HepG2 (cell line): ENCODE results near the gene ABHD3. TPM values are rescaled to one million over a fixed set of nuclear protein-coding genes. Genes with fewer than 3 reads are reported as not detected.
A peak's percentile ranks its signal among the peaks of the same experiment; 100 is the strongest.

Experiments used
- ATAC-seq: fragments of 200-7000 bp; cut with Tn5 transposase; 3 replicates; pipeline ENCODE4 v1.9.1; 2020; ENCODE audit warnings: mild to moderate bottlenecking, moderate library complexity
- BruUV-seq: library from RNA; stranded (reverse); fragments of 400-500 nt; replicated peaks from 2 replicates; lab custom pipeline; 2021; lab: Mats Ljungman, UMichigan
- CTCF ChIA-PET: fragments of 300-600 bp; formaldehyde crosslinking; extraction: SDS; loops from one replicate; lab custom pipeline; 2021; ENCODE audit warnings: low total read pairs, inconsistent platforms, low intra/inter-chr PET ratio; lab: Yijun Ruan, JAX
- POLR2A ChIA-PET: fragments of 350-600 bp; sonication (Branson Sonifier 250); formaldehyde crosslinking; loops from one replicate; lab custom pipeline; 2020; ENCODE audit warnings: antibody characterized with exemption, inconsistent platforms; lab: Yijun Ruan, JAX
- DNase-seq: peaks from one replicate; pipeline ENCODE4 v3.0.0-alpha.2; 2015; ENCODE audit warnings: low spot score
- FAIRE-seq: peaks from 3 replicates; lab custom pipeline; 2011; peaks lifted over from hg19 to GRCh38; lab: Jason Lieb, UNC
- H2AFZ ChIP-seq: one replicate; pipeline ENCODE4 v1.6.1; 2011; ENCODE audit warnings: low read length, inconsistent platforms
- H3K27ac ChIP-seq: fragments of 300-600 bp; 3 replicates; pipeline ENCODE4 v1.8.0; 2011; ENCODE audit warnings: mixed run types, mild to moderate bottlenecking, mixed read lengths, low read length, inconsistent platforms; ENCODE audit not compliant: insufficient read depth; ENCODE audit errors: extremely low read length
- H3K27me3 ChIP-seq, 2 experiments: fragments of 200-600 bp in 1 of 2; 2 replicates in 1 of 2; 3 replicates in 1 of 2; pipeline versions ENCODE4 v1.6.0 to v1.8.0; 2011; ENCODE audit warnings: low read length in 2 of 2, mild to moderate bottlenecking in 2 of 2, moderate library complexity in 2 of 2, inconsistent platforms in 1 of 2; ENCODE audit not compliant: insufficient read depth in 2 of 2, control insufficient read depth in 1 of 2
- H3K36me3 ChIP-seq, 2 experiments: fragments of 200-600 bp in 1 of 2; replicated peaks in 1 of 2; 2 replicates in 1 of 2; 3 replicates in 1 of 2; pipeline versions ENCODE4 v1.5.1 to v1.8.0; 2011; ENCODE audit warnings: low read length in 2 of 2, inconsistent platforms in 1 of 2; ENCODE audit not compliant: insufficient read depth in 2 of 2, control insufficient read depth in 1 of 2
- H3K4me1 ChIP-seq: 2 replicates; pipeline ENCODE4 v1.5.1; 2012; ENCODE audit warnings: low read length, inconsistent platforms; ENCODE audit not compliant: insufficient read depth
- H3K4me2 ChIP-seq: 2 replicates; pipeline ENCODE4 v1.6.0; 2011; ENCODE audit warnings: low read depth, low read length, inconsistent platforms
- H3K4me3 ChIP-seq, 3 experiments: fragments of 200-600 bp in 1 of 3; sonication (generic), shearing (Covaris generic) in 1 of 3; replicated peaks in 1 of 3; 2 replicates each; pipeline ENCODE4 v1.5.1; 2011 to 2016; ENCODE audit warnings: low read length in 3 of 3, inconsistent platforms in 2 of 3, low read depth in 2 of 3, mild to moderate bottlenecking in 2 of 3, control low read depth in 1 of 3, mixed read lengths in 1 of 3; ENCODE audit not compliant: insufficient read depth in 1 of 3
- H3K79me2 ChIP-seq: one replicate; pipeline ENCODE4 v1.6.1; 2011; ENCODE audit warnings: low read length, inconsistent platforms; ENCODE audit not compliant: insufficient read depth
- H3K9ac ChIP-seq: 2 replicates; pipeline ENCODE4 v1.6.0; 2011; ENCODE audit warnings: mild to moderate bottlenecking, low read depth, low read length, inconsistent platforms; ENCODE audit not compliant: insufficient read depth
- H3K9me3 ChIP-seq: 2 replicates; pipeline ENCODE4 v1.5.1; 2012; ENCODE audit warnings: mild to moderate bottlenecking, low read length
- H4K20me1 ChIP-seq: 2 replicates; pipeline ENCODE4 v1.6.0; 2011; ENCODE audit warnings: inconsistent platforms, mild to moderate bottlenecking, low read length, moderate library complexity; ENCODE audit not compliant: insufficient read depth
- GFI1 ChIP-seq: sonication (generic); formaldehyde crosslinking; IDR thresholded peaks from 2 replicates; pipeline ENCODE4 v1.5.0; 2020; ENCODE audit warnings: missing genetic modification reagents, mild to moderate bottlenecking, borderline replicate concordance
- NFYB ChIP-seq: sonication (generic); formaldehyde crosslinking; IDR thresholded peaks from 2 replicates; pipeline ENCODE4 v1.4.0; 2020; ENCODE audit warnings: missing genetic modification reagents
- NFYC ChIP-seq: IDR thresholded peaks from 2 replicates; pipeline ENCODE4 v1.6.1; 2016; ENCODE audit warnings: missing genetic modification reagents, missing compliant biosample characterization
- RBM39 ChIP-seq: fragments of 200-400 bp; formaldehyde crosslinking; IDR thresholded peaks from one replicate; pipeline ENCODE4 v1.6.1; 2018; ENCODE audit warnings: antibody characterized with exemption, mild to moderate bottlenecking, low read depth, low read length; ENCODE audit not compliant: poor library complexity, severe bottlenecking
- ZNF446 ChIP-seq: sonication (generic); formaldehyde crosslinking; IDR thresholded peaks from 2 replicates; pipeline ENCODE4 v1.5.0; 2020; ENCODE audit warnings: mild to moderate bottlenecking, missing genetic modification reagents
- ZNF510 ChIP-seq: sonication (generic); formaldehyde crosslinking; IDR thresholded peaks from 2 replicates; pipeline ENCODE4 v1.4.0; 2020; ENCODE audit warnings: low read depth, mild to moderate bottlenecking, missing genetic modification reagents
- WGBS: methylation state at CpG from one replicate; pipeline ENCODE4 v1.1.6; 2017; ENCODE audit warnings: low lambda C conversion rate; 5-methylcytosine and 5-hydroxymethylcytosine counted together
- in situ Hi-C: cut with HindIII; loops from 2 replicates; pipeline ENCODE4 v1.10.0; 2017; ENCODE audit warnings: low pct_unique_long_range_greater_than_20kb; ENCODE audit not compliant: extremely low pct_ligation_motif_present
- intact Hi-C: fragments of 100-400 bp; cut with micrococcal nuclease; formaldehyde crosslinking; loops from one replicate; pipeline ENCODE4 v1.10.0; 2022; ENCODE audit not compliant: unreplicated experiment
- polyA plus RNA-seq, 8 experiments: library from polyadenylated mRNA; depleted of rRNA in 3 of 8; stranded (reverse) in 7 of 8; unstranded in 1 of 8; fragments of >200 nt; fragmentation: Illumina TruSeq in 4 of 8; extraction: Trizol in 4 of 8; gene quantifications; 2 replicates each; pipeline versions ENCODE4 v1.2.1 to v1.2.3, GENCODE V29; 2011 to 2016; ENCODE audit warnings: low read depth in 4 of 8, missing spikeins in 1 of 8, mixed read lengths in 1 of 8; ENCODE audit not compliant: insufficient read depth in 1 of 8
- total RNA-seq, 5 experiments: library from RNA; depleted of rRNA; stranded (reverse); fragments of >200 nt; fragmentation: Illumina TruSeq; extraction: Trizol; gene quantifications; 2 replicates each; pipeline ENCODE4 v1.2.3, GENCODE V29; 2016; ENCODE audit warnings: low read depth in 1 of 5
- TF ChIP-seq, protein P1 (sequence below): IDR thresholded peaks from 2 replicates; pipeline ENCODE4 v1.4.0; 2020; ENCODE audit warnings: mild to moderate bottlenecking, missing genetic modification reagents
- TF ChIP-seq, protein P2 (sequence below): sonication (generic); formaldehyde crosslinking; IDR thresholded peaks from 2 replicates; pipeline ENCODE4 v1.4.0; 2020; ENCODE audit warnings: missing genetic modification reagents

The ABHD3 gene
- total and polyA plus RNA-seq, 2 of the 13 experiments (the other 11 are each of a cell fraction or from before 2014, with no cell fraction given), result 32.1 to 40.2 TPM

DNA sequence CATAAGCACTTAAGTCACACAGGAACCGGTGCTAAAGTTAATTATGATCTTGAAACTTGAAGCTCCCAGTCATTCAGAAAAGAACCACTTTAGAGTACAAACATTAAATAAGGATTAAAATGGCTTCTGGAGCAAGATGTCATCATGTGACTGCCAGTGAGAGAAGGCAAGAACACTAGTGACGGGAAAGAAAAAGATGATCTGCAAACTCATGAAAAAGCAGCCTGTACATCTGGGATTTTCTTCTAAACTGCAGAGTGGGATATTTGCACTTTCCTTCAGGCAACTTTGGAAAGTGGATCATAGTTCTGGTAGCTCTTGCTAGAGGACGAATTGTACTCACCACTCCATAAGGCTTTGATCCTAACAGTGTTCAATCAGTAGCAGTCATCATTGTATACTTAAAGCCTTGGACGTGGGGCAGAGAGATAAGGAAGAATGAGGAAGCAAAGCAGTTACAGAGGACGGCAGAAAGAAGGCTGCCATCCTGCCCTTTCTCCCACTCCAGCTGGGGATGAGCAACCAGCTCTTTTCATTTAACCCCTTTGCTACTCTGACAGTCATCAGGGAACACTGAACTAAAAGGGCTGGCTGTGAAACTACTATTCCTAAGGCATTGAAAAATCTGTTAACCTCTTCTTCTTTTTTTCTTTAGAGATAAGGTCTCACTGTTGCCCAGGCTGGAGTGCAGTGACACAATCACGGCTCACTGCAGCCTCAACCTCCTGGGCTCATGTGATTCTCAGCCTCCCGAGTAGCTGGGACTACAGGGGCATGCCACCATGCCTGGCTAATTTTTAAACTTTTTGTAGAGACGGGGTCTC lies 18.1 kb downstream of the ABHD3 start:
- Histone ChIP-seq H3K36me3 (peaks cover 2% of the 10 kb centered on the region in 2 experiments; a peak in 4 of 5 replicates), H3K9me3 (no peaks in the 10 kb centered on the region), H3K27ac (peak overlapping the region; percentile 92), H3K4me1 (peaks cover 59% of the 10 kb centered on the region), H3K27me3 (no peaks in the 10 kb centered on the region), H3K9ac (peak overlapping the region; percentile 57), H2AFZ (peak overlapping the region; percentile 39), H3K79me2 (no peaks in the 10 kb centered on the region), H4K20me1 (no peaks in the 10 kb centered on the region), H3K4me2 (peak overlapping the region; percentile 74), H3K4me3 (peak overlapping the region in 2 of 3 experiments; percentile 24 to 40; a peak in 3 of 6 replicates)
- FAIRE-seq (peak; percentile 86), ATAC-seq (peak; percentile 98), DNase-seq (peak; percentile 95)
- POLR2A ChIA-PET, result interaction anchor here (0.8 to 2.4 kb wide), 11 partner anchors 8 to 86 kb away, joined by 3 to 16 read pairs (median 3); partner anchors contain the start of genes ABHD3, ESCO1 and MIB1
- CTCF ChIA-PET, result no interaction called here
- TSS peak; percentile 60 for BruUV-seq
- WGBS, result 12% methylated on average over 8 of the region's 8 CpGs
- intact Hi-C loops (loop anchor here (1.0 to 5.0 kb wide), 2 partner anchors 11 to 56 kb away; partner anchors contain the start of gene MIB1), in situ Hi-C loops (no loop called here)
- TF ChIP-seq, protein P1, sequence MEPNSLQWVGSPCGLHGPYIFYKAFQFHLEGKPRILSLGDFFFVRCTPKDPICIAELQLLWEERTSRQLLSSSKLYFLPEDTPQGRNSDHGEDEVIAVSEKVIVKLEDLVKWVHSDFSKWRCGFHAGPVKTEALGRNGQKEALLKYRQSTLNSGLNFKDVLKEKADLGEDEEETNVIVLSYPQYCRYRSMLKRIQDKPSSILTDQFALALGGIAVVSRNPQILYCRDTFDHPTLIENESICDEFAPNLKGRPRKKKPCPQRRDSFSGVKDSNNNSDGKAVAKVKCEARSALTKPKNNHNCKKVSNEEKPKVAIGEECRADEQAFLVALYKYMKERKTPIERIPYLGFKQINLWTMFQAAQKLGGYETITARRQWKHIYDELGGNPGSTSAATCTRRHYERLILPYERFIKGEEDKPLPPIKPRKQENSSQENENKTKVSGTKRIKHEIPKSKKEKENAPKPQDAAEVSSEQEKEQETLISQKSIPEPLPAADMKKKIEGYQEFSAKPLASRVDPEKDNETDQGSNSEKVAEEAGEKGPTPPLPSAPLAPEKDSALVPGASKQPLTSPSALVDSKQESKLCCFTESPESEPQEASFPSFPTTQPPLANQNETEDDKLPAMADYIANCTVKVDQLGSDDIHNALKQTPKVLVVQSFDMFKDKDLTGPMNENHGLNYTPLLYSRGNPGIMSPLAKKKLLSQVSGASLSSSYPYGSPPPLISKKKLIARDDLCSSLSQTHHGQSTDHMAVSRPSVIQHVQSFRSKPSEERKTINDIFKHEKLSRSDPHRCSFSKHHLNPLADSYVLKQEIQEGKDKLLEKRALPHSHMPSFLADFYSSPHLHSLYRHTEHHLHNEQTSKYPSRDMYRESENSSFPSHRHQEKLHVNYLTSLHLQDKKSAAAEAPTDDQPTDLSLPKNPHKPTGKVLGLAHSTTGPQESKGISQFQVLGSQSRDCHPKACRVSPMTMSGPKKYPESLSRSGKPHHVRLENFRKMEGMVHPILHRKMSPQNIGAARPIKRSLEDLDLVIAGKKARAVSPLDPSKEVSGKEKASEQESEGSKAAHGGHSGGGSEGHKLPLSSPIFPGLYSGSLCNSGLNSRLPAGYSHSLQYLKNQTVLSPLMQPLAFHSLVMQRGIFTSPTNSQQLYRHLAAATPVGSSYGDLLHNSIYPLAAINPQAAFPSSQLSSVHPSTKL, result peak; percentile 83
- TF ChIP-seq, protein P2, sequence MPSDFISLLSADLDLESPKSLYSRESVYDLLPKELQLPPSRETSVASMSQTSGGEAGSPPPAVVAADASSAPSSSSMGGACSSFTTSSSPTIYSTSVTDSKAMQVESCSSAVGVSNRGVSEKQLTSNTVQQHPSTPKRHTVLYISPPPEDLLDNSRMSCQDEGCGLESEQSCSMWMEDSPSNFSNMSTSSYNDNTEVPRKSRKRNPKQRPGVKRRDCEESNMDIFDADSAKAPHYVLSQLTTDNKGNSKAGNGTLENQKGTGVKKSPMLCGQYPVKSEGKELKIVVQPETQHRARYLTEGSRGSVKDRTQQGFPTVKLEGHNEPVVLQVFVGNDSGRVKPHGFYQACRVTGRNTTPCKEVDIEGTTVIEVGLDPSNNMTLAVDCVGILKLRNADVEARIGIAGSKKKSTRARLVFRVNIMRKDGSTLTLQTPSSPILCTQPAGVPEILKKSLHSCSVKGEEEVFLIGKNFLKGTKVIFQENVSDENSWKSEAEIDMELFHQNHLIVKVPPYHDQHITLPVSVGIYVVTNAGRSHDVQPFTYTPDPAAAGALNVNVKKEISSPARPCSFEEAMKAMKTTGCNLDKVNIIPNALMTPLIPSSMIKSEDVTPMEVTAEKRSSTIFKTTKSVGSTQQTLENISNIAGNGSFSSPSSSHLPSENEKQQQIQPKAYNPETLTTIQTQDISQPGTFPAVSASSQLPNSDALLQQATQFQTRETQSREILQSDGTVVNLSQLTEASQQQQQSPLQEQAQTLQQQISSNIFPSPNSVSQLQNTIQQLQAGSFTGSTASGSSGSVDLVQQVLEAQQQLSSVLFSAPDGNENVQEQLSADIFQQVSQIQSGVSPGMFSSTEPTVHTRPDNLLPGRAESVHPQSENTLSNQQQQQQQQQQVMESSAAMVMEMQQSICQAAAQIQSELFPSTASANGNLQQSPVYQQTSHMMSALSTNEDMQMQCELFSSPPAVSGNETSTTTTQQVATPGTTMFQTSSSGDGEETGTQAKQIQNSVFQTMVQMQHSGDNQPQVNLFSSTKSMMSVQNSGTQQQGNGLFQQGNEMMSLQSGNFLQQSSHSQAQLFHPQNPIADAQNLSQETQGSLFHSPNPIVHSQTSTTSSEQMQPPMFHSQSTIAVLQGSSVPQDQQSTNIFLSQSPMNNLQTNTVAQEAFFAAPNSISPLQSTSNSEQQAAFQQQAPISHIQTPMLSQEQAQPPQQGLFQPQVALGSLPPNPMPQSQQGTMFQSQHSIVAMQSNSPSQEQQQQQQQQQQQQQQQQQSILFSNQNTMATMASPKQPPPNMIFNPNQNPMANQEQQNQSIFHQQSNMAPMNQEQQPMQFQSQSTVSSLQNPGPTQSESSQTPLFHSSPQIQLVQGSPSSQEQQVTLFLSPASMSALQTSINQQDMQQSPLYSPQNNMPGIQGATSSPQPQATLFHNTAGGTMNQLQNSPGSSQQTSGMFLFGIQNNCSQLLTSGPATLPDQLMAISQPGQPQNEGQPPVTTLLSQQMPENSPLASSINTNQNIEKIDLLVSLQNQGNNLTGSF (CRISPR knock-in tag), result no peak
- TF ChIP-seq GFI1 (CRISPR knock-in tag), result 0 out of 2 replicates have a peak, but pooled peaks have one; percentile 36
- no peak for TF ChIP-seq RBM39
- TF ChIP-seq NFYC (CRISPR knock-in tag), result no peak
- no peak for TF ChIP-seq NFYB
- TF ChIP-seq ZNF446 (CRISPR knock-in tag), result no peak
- no peak for TF ChIP-seq ZNF510
